Head of caudate nucleus (tissue), 42 donors: ENCODE results near the gene TRABD2A.

ENCODE experiments used
- DNase-seq, 42 donors: peaks; one replicate each; pipeline versions ENCODE4 v3.0.0 to v3.0.0-alpha.2; 2020 to 2021; ENCODE audit warnings: mixed read lengths in 7 of 42
- intact Hi-C: fragments of 100-400 bp; cut with DNase I; formaldehyde crosslinking; loops from one replicate; pipeline ENCODE4 v1.15.0; 2022

Gene TRABD2A

DNA sequence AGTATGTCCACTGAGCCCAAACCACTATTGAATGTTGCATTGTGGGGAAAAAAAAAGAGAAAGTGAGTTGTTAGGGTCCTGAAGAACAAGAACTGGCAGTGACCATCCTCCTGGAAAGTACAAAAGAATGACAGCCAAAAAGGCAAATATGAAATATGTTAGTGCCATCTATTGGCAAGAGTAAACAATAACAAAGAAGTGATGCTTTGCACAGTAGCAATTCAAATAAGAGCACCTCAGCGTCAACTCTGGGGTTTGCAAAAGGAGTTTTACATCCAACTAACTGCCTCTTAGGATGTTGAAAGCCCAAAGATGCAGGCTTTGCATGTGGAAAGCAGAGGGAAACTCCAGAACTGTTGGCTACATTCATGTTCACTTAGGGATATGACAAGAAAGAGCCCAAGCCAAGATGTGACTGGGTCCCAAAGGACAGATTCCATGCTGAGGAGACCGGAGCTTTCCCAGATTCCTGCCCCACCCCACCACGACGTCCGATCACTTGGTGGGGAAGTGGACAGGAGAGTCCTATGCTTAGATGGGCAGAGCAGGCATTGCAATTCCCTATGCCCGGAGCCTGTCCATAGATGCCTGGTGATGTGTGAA lies 15.6 kb downstream of the TRABD2A start:
- no peak for DNase-seq
- intact Hi-C loops, result no loop called here

DNA sequence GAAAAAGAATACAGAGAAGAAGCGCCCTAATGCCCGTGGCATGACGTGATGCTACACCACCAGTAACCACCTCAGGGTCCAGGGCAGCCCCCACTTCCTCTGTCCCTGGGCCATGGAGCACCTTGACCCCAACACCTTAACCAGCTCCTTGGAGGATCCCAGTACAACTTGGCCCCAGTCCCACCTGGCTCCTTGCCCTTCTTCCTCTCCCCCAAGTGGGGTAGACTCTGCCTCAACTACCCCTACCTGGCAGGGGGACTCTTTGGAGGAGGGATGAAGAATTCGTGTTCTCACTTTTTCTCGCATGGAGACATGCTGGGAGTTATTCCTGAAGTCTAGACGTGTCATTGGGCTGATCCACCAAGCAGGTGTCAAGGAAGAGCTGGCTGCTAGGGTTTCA lies 18.9 kb downstream of the TRABD2A start:
- intact Hi-C loops, result no loop called here
- no peak for DNase-seq

DNA sequence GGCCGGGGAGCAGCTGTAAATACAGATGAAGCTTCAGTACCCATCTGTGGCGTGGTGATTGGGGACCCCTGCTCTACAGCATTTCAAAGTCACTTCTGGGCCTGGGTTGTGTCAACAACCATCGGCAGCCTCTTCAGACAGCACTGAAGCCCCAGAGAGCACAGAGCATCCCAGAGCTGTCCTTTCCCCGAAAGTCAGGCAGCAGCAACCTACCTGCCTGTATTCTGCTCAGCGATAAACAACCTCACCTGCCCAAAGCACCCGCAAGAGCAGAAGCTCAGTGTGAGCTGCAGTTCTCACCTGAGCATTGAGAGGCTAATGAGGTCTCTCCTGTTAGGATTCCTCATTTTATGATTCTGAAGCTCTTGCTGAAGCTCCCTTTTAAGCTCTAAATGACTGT lies 19.3 kb downstream of the TRABD2A start:
- no peak for DNase-seq
- intact Hi-C loops, result no loop called here

DNA sequence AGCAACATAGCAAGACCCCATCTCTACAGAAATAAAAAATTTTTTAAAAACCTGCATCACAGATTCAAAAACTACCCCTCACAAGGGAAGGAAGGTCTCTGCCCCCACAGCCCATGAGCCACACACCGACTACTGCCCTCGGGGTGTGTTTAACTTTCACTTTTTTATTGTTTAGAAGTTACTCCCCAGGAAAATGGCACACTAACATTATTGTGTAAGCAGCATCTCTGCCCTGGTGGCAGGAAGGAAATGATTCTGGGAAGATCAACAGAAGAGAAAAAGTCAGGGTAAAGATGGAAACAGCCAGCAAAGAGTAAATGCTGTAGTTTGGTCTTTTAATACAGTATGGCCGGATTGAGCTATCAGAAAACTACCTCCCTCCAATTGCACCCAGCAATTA lies 21.9 kb downstream of the TRABD2A start:
- intact Hi-C loops, result no loop called here
- DNase-seq, result no peak

DNA sequence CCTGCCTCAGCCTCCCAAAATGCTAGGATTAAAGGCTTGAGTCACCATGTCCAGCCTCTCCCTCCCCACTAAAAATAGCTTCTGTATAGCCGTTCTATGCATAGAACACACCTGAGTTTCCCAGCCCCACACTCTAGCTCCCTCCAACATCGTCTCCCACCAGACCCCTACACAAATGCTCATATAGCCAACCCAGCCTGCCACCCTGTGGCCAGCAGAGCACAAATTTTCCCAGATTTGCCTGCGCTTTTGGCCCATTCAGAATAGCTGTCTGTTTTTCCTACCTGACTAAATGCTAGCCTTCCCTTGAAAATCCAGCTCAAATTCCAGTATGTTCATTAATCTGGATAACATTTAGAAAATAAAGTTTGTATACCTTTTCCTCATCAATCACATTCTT lies 22.8 kb downstream of the TRABD2A start:
- DNase-seq, result no peak
- intact Hi-C loops, result no loop called here

DNA sequence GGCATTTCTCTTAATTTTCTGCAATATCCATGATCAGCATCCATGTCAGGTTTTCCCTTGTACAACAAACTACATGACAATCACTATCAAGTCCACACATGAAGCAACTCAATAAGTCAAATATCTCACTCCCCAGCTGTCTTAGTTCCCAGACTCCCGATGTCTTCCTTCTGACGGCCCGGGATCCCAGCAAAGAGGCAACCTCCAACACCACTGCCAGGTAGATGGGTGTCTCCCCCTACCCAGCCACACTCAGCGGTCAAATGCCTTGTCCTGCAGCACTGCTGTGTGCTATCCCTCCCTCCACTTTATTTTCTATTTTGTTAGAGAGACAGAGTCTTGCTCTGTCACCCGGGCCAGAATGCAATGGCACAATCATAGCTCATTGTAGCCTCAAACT lies 23.3 kb downstream of the TRABD2A start:
- intact Hi-C loops, result no loop called here
- DNase-seq, result no peak

DNA sequence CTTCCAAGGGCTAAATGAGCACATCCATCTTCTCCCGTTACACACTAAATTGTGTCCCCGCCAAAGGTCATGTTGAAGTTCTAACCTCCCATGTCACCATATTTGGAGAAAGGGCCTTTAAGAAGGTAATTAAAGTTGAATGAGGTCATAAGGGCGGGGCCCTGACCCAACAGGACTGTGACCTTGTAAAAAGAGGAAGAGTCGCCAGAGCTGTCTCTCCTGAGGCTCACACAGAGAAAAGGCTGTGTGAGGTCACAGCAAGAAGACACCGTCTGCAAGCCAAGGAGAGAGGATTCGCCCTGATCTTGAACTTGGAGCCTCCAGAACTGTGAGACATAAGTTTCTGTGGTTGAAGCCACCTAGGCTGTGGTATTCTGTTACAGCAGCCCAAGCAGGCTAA lies 24.1 kb downstream of the TRABD2A start:
- intact Hi-C loops, result no loop called here
- DNase-seq, result peak in 1 of 42 donors; percentile 1

GRCh38 chr2:84855731-84856130 lies 25.2 kb downstream of the TRABD2A start:
- intact Hi-C loops, result no loop called here
- DNase-seq, result peak in 1 of 42 donors; percentile 16

DNA sequence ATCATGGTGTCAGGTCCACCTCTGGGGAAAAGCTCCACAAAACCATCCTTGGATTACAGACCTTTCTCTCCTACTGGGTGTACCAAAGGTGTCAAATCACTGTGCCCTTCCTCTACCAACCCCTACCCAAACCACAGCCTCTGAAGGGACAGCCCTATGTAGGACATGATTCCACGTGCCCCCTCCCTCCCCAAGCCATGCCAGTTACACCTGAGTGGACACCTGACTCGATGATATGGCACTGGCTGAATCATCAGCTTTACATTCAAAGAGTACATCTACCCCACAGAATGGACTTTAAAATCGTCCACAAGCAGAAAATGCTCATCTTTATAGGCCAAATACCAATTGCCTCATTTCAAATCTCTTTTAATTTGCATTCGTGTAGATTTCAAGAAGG lies 26.0 kb downstream of the TRABD2A start:
- peak in 1 of 42 donors; percentile 3 for DNase-seq
- intact Hi-C loops, result no loop called here

- no peak for DNase-seq
- intact Hi-C loops, result no loop called here
Observed at GRCh38 chr2:84851876-84852275, 29.0 kb downstream of the TRABD2A start.

GRCh38 chr2:84850471-84850870 lies 30.4 kb downstream of the TRABD2A start:
- DNase-seq, result peak in 1 of 42 donors; percentile 7
- intact Hi-C loops, result no loop called here

DNA sequence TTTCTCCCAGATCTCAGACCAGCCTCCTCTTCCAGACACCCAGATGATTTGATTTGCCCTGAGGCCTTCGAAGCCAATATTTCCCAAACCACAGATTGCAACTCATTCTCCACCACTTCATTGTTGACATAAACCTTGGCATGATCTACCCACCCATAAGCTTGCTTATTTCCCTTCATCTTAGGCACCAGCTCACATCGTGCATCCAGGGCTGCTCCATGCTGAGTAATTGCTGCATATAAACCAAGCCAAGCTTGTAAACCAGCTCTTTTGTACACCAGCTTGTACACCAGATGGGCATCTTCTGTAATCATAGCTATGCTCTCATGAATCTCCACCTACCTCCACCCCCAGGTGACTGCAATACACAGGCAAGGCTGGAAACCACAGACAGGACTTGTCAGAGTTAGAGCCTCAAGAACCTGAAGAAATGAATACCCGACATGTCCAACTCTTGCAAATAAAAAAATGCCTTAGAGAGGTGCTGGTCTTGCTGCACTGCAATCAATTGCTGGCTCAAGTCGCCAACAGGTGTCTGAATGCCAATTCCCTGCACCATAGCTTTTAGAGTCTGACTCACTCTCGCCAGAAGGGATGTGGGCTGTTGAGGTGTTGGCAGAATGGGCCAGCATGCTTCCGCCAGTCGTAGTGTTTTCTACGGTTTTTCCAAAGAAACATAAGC lies 31.5 kb downstream of the TRABD2A start:
- intact Hi-C loops, result no loop called here
- peak in 1 of 42 donors; percentile 18 for DNase-seq

DNA sequence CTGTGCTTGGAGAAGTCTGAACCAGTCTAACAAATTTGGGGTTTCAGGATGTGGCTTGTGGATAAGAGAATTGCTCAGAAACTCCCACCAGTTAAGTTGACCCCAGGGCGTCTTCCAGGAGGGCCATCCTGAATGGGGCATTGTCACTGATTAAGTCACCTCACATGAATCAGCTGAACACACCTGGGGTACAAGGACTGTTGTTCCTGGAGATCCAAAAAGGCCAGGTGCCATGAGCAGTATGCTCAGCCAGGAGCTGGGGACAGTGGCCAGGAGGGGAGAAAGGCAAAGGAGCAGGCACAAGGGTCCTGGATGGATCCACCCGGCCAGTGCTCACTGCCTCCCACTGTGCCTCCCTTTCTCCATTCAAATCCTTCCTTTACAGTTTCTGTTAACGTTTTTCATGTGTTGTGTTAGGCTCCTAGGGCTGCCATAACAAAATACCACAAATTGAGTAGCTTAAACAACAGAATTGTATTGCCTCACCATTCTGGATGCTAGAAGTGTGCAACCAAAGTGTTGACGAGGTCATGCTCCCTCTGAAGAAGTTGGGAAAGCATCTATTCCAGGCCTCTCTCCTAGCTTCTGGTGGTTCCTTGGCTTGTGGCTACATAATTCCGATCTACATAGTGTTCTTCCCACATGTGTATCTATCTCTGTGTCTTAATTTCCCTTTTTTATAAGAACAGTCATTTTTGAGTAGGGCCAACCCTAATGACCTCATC lies 33.4 kb downstream of the TRABD2A start:
- intact Hi-C loops, result no loop called here
- peak in 1 of 42 donors; percentile 24 for DNase-seq

DNA sequence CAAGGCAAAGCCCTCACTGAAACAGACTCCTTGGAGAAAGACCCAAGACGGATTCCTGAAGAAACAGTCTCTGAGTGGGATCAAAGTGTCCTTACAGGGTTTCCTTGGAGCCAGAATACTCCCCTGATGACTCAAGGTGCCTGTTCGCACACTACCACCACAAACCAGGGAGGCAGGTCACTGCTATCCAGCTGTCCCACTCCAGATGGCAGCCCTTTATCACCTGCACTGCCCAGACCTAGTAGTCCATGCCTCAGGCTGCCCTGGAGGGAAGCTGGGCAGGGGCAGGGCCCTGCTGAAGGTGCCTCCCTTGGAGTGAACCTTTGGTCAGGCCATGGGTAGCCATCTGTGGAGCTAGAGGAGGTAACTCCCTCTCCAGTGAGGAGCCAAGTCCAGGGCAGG lies 34.1 kb downstream of the TRABD2A start:
- intact Hi-C loops, result no loop called here
- DNase-seq, result peak in 1 of 42 donors; percentile 15

DNA sequence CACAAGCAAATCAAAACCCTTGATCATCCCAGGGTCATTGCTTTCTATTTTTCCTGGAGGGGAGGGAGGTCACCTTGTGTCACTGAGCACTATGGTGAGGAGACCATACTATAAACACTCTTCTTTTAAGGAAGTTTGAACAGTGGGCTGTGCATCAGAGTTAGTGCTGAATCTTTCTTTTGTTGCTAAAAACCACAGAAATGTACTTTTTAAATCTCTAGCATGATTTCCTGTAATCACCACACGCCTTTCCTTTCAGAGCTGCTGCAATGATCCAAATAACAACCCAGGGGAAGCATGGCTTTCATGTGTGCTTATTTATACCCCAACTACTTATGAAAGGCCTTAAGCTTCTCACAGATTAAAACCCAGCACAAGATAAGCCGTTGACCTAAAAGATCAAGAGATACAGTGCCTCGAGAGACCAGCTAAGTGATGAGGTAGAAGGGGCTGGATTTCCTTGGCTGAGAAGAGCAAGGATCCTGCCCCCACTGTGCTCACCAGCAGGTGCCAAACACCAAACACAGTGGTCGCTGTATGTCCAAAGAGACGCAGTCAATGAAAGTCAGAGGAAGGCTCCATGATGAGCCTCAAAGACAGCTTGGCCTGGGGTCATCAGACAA lies 34.7 kb downstream of the TRABD2A start:
- DNase-seq, result peak in 1 of 42 donors; percentile 18
- intact Hi-C loops, result no loop called here

DNA sequence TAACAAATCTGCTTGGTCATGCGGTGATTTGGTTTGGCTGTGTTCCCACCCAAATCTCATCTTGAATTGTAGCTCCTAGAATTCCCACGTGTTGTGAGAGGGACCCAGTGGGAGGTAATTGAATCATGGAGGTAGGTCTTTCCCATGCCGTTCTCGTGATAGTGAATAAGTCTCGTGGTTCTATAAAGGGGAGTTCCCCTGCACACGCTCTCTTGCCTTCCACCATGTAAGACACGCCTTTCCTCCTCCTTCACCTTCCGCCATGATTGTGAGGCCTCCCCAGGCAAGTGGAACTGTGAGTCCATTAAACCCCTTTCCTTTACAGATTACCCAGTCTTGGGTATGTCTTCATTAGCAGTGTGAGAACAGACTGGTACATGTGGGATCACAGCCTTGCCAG lies 36.7 kb downstream of the TRABD2A start:
- DNase-seq, result peak in 1 of 42 donors; percentile 4
- intact Hi-C loops, result no loop called here

DNA sequence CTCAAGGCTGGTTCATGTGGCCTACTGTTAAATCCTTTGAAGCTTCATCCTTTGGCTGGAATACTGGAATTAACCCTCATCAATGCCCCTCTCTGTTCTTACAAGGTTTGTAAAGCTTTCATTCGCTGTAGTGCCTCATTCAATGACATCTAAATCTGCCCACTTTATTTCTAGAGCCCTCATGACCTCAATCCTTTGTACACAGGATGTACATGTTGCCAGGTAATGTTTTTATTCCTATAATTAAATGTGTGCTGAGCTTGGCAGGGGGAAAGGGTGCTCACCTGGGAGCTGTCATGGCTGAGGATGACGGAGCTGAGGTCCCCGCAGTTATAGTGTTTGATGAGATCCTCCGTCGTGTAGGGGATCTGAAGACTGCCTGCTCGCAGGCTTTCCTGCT lies 39.3 kb downstream of the TRABD2A start:
- no peak for DNase-seq
- intact Hi-C loops, result no loop called here

GRCh38 chr2:84840306-84840705 lies 40.6 kb downstream of the TRABD2A start:
- DNase-seq, result no peak
- intact Hi-C loops, result no loop called here

GRCh38 chr2:84839851-84840250 lies 41.0 kb downstream of the TRABD2A start:
- intact Hi-C loops, result no loop called here
- no peak for DNase-seq
